Adrenal gland (tissue), 12 donors: ENCODE measurements around the gene SERPINE3. TPM values are rescaled to one million over a fixed set of nuclear protein-coding genes. Genes with fewer than 3 reads are reported as not detected.

Source experiments
- DNase-seq, 7 donors: peaks; one replicate each; pipeline ENCODE4 v3.0.0-alpha.2; 2019 to 2020
- H3K27ac ChIP-seq, 5 donors: fragments of 200-600 bp; sonication (generic) in 4 of 5; 1 replicate in 3 of 5; 2 replicates in 2 of 5; pipeline versions ENCODE4 v1.5.1 to v1.8.0; 2016 to 2020; ENCODE audit warnings: mild to moderate bottlenecking in 1 of 5
- H3K27me3 ChIP-seq: fragments of 200-600 bp; 2 replicates; pipeline ENCODE4 v1.8.0; 2021
- H3K36me3 ChIP-seq, 2 donors: fragments of 200-600 bp; replicated peaks in 1 of 2; 1 replicate in 1 of 2; 2 replicates in 1 of 2; pipeline versions ENCODE4 v1.5.1 to v1.8.0; 2018 to 2022
- H3K4me1 ChIP-seq, 2 donors: fragments of 200-600 bp; replicated peaks in 1 of 2; 1 replicate in 1 of 2; 2 replicates in 1 of 2; pipeline versions ENCODE4 v1.5.1 to v1.8.0; 2018 to 2021
- H3K4me3 ChIP-seq, 4 donors: fragments of 200-600 bp; sonication (generic) in 3 of 4; one replicate each; pipeline ENCODE4 v1.5.1; 2016 to 2018
- H3K9me3 ChIP-seq, 3 donors: fragments of 200-600 bp; sonication (generic) in 1 of 3; replicated peaks in 1 of 3; 1 replicate in 2 of 3; 2 replicates in 1 of 3; pipeline versions ENCODE4 v1.5.1 to v1.8.0; 2016 to 2021
- CTCF ChIP-seq, 6 experiments: fragments of 450-650 bp in 4 of 6; fragments of 200-600 bp in 2 of 6; sonication (generic) in 1 of 6; IDR thresholded peaks; 1 replicate in 5 of 6; 2 replicates in 1 of 6; pipeline versions ENCODE4 v1.5.1 to v1.8.0; 2016 to 2021; ENCODE audit warnings: antibody characterized with exemption in 6 of 6, mild to moderate bottlenecking in 2 of 6, moderate library complexity in 1 of 6
- POLR2A ChIP-seq, 2 donors: fragments of 450-650 bp; IDR thresholded peaks; one replicate each; pipeline ENCODE4 v1.6.1; 2017; ENCODE audit warnings: antibody characterized with exemption in 2 of 2, mild to moderate bottlenecking in 2 of 2, moderate library complexity in 1 of 2
- WGBS, 4 donors: extraction: QIAGEN DNeasy Blood & Tissue Kit in 2 of 4; methylation state at CpG; one replicate each; pipeline versions ENCODE4 v1.1.5 to v1.1.7; 2013 to 2017; 5-methylcytosine and 5-hydroxymethylcytosine counted together
- intact Hi-C, 2 donors: fragments of 100-400 bp; cut with DNase I; formaldehyde crosslinking; loops; one replicate each; pipeline versions ENCODE4 v1.14.1 to v1.15.0; 2022 to 2023
- polyA plus RNA-seq, 3 donors: library from polyadenylated mRNA; stranded (reverse); fragments of 200-250 nt in 2 of 3; fragments of 350-450 nt in 1 of 3; fragmentation: Illumina TruSeq in 1 of 3; extraction: RNeasy Lipid Tissue Mini Kit (QIAGEN cat#74804) in 1 of 3; gene quantifications; one replicate each; pipeline ENCODE4 v1.2.3, GENCODE V29; 2013 to 2014
- total RNA-seq, 9 donors: library from RNA; depleted of rRNA in 4 of 9; stranded (reverse); fragments of >200 nt in 4 of 9; fragments of 120-200 nt in 1 of 9; fragmentation: NEBNext Ultra II Directional in 1 of 9; extraction: Animal tissue kit (Norgen Biotek cat#: 25700) in 1 of 9; gene quantifications; one replicate each; pipeline versions ENCODE4 v1.1.0 to v1.2.4, GENCODE V29; 2013 to 2023
- donor health status: healthy with polysubstance abuse.
- donor health status: Bipolar disorder and iron deficiency.
- donor health status: DM: yes; HTN: yes; CAD: no.
- donor health status: DM: no; HTN: no; CAD: no.
- donor health status: DM: no; HTN: no; CAD: no.
- donor health status: DM: yes; HTN: yes; CAD: no.

Gene SERPINE3
- total and polyA plus RNA-seq, 12 donors: 0.07 to 0.33 TPM; not detected in 10

GRCh38 chr13:51357928-51358595 is 18.6 kb downstream of the SERPINE3 start:
- Histone ChIP-seq H3K36me3 (peaks cover 0 to 4% of the 10 kb centered on the region in 2 donors), H3K4me3 (no peak overlapping the region), H3K27me3 (no peaks in the 10 kb centered on the region), H3K4me1 (no peaks in the 10 kb centered on the region), H3K9me3 (no peaks in the 10 kb centered on the region), H3K27ac (no peak overlapping the region)
- WGBS, 4 donors: 71 to 82% (median 78%) methylated on average over 5 of the region's 5 CpGs
- intact Hi-C loops: no loop called here
- TF ChIP-seq POLR2A (IDR thresholded peaks at IDR 0.05): no peak
- no peak for TF ChIP-seq CTCF (IDR thresholded peaks at IDR 0.05)
- DNase-seq: no peak

GRCh38 chr13:51359352-51359751 is 19.9 kb downstream of the SERPINE3 start:
- no peaks in the 10 kb centered on the region for H3K9me3 ChIP-seq
- intact Hi-C loops: no loop called here
- no peak for DNase-seq
- peaks cover 0 to 5% of the 10 kb centered on the region in 2 donors for H3K36me3 ChIP-seq
- TF ChIP-seq CTCF (IDR thresholded peaks at IDR 0.05) (no peak), POLR2A (IDR thresholded peaks at IDR 0.05) (no peak)
- H3K4me1 ChIP-seq: no peaks in the 10 kb centered on the region
- WGBS, 4 donors: 92 to 98% (median 94%) methylated on average over 1 of the region's 1 CpG
- H3K27ac ChIP-seq: no peak overlapping the region
- H3K4me3 ChIP-seq: no peak overlapping the region
- no peaks in the 10 kb centered on the region for H3K27me3 ChIP-seq

GRCh38 chr13:51360489-51360888 is 21.0 kb downstream of the SERPINE3 start:
- TF ChIP-seq CTCF (IDR thresholded peaks at IDR 0.05) (no peak), POLR2A (IDR thresholded peaks at IDR 0.05) (no peak)
- Histone ChIP-seq H3K9me3 (no peaks in the 10 kb centered on the region), H3K27me3 (no peaks in the 10 kb centered on the region), H3K36me3 (peaks cover 0 to 16% of the 10 kb centered on the region in 2 donors), H3K27ac (no peak overlapping the region), H3K4me1 (no peaks in the 10 kb centered on the region), H3K4me3 (no peak overlapping the region)
- intact Hi-C loops: no loop called here
- DNase-seq: no peak
- 91 to 98% (median 97%) methylated on average over 1 of the region's 1 CpG for WGBS, 4 donors

GRCh38 chr13:51361106-51361505 is 21.6 kb downstream of the SERPINE3 start:
- TF ChIP-seq CTCF (IDR thresholded peaks at IDR 0.05) (no peak), POLR2A (IDR thresholded peaks at IDR 0.05) (no peak)
- no peak for DNase-seq
- Histone ChIP-seq H3K9me3 (no peaks in the 10 kb centered on the region), H3K27ac (no peak overlapping the region), H3K4me1 (no peaks in the 10 kb centered on the region), H3K36me3 (peaks cover 0 to 20% of the 10 kb centered on the region in 2 donors), H3K4me3 (no peak overlapping the region), H3K27me3 (no peaks in the 10 kb centered on the region)
- intact Hi-C loops: no loop called here
